AG09319 (cell line): ENCODE measurements around the gene FCN1.

Experiments used
- DNase-seq: peaks from one replicate; pipeline ENCODE4 v3.0.0-alpha.2; 2010; ENCODE audit warnings: low read depth; ENCODE audit errors: extremely low read depth
- TF ChIP-seq, protein P1 (sequence below): IDR thresholded peaks from 2 replicates; pipeline ENCODE4 v1.5.1; 2011; ENCODE audit warnings: low read depth, mild to moderate bottlenecking, inconsistent platforms, low read length, moderate library complexity

Gene FCN1

DNA sequence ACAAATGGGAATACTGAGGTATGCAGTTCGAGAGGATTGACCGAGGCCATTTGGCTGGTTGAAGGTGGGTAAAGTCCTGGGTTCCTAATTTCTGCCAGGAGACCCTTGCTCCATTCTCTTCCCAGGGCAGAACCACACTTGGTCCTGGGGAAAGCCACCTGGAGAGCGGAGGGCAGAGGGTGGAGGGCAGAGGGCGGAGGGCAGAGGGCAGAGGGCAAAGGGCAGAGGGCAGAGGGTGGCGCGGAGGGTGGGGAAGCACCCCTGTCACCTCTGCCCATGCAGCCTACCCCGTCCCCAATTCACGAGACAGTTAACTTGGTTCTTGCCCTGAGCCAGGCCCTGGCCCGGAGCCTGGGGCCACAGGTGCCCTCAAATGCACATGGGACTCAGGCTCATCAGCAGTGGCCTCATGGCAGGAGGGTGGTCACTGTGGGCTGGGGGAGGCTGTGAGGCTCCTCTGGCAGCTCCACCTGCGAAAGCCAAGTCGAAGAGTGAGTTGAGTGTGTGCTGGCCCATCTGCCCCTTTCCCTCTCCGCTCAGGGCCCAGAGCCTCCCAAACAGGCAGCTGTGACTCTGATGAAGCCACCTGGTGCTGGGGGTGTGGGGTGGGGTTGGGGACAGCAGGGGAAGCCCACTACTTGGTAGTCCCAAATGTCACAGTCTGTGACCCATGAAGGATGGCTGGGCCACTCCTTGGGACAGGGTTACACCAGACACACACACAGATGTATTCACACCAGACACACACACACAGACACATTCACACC lies 28.0 kb upstream of the FCN1 start:
- TF ChIP-seq, protein P1, sequence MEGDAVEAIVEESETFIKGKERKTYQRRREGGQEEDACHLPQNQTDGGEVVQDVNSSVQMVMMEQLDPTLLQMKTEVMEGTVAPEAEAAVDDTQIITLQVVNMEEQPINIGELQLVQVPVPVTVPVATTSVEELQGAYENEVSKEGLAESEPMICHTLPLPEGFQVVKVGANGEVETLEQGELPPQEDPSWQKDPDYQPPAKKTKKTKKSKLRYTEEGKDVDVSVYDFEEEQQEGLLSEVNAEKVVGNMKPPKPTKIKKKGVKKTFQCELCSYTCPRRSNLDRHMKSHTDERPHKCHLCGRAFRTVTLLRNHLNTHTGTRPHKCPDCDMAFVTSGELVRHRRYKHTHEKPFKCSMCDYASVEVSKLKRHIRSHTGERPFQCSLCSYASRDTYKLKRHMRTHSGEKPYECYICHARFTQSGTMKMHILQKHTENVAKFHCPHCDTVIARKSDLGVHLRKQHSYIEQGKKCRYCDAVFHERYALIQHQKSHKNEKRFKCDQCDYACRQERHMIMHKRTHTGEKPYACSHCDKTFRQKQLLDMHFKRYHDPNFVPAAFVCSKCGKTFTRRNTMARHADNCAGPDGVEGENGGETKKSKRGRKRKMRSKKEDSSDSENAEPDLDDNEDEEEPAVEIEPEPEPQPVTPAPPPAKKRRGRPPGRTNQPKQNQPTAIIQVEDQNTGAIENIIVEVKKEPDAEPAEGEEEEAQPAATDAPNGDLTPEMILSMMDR, result no peak

DNA sequence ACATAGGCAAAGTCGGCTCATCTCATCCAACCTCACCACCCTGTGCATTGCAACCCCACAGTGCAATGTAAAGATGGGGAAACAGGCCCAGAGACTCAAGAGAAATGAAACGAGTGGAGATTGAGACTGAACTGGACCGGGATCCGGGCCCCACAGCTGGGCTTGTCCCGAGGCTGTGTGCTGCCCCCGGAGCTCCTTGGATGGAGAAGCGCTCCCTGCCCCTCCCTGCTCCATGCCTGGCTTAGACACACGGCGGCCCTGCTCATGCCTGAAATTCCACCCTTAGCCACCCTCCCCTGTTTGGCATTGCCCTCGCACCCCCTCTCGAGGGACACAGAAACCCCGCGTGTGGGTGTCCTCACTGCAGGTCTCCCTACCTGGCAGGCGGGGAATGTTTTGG lies 27.2 kb upstream of the FCN1 start:
- TF ChIP-seq, protein P1, result no peak
- no peak for DNase-seq

More for the DNA sequence above, 28.0 kb upstream of the FCN1 start:
- DNase-seq, result no peak

DNA sequence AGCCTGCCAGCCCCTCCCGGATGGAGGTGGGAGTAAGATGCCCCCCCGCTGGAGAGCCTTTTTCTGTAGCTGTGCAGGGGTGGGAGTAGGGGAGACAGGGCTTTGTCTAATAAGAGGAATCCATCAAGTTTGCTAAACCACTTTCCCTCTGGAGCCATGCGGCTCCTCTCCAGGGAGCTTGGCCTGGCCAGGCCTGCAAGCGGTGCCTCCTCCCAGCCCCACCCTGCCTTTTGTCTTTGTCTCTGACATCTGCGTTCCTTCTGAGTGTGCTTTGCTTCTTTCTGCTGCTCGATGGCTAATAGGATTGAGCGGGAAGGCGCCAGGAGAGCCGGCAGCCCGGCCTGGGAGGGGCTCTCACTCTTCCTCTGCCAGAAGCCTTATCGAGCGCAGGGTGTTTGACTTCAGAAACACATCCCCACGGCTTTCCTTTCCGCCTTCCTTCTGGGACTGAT lies 26.7 kb upstream of the FCN1 start:
- TF ChIP-seq, protein P1, result no peak
- DNase-seq, result no peak

DNA sequence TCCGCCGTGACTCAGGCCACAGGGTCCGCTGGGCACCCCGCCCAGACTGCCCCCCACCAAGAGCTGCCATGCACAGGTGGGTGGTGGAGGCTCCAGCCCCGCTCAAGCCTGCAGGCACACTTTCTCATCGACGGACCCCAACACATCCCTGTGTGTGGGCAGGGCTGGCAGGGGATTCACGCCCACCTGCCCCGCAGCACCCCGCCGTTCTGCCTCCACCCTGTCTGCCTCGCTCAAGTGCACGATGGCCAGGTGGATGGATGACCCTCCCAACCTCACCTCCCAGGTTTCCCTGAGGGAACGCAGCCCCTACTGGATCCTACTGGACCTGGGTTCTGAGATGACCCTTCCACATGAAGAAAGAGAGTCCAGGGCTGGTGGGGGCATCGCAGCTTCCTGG lies 26.1 kb upstream of the FCN1 start:
- TF ChIP-seq, protein P1, result no peak
- no peak for DNase-seq

DNA sequence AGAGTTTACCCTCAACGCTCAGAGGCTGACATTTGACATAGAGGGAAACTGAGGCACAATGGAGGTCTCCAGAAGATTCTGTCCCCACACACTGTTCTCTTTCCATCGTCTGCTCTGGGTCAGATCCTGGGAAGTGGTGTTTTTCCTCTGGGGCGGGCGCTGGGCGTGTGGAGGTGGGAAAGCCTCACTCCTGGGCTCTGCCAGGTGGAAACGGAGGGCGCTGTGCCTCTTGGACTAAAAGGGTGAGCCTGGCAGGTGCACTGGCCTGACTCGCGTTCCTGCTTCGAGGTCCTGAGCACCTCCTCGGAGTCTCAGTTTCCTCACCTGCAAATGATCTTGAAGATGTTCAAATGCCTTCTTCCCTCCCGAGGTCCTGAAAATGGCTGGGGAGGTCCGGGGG lies 25.7 kb upstream of the FCN1 start:
- TF ChIP-seq, protein P1, result no peak
- no peak for DNase-seq

DNA sequence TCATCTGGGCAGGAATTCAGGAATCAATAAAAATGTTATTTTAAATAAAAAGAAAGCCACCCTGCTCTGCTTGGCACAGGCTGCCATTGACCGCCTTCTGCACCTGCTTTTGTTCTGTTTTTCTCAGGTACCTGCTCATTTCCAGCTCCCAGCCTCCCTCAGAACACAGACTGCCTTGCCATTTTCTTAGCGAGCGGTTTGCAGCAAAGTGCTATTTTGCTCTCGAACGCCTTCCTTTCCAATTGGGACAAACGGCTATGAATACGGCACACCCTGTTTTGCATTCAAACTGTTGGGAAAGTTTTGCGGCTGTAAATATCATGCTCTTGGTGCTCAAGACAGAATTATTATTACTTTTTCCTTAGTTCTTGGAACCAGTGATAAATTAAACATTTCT lies 25.1 kb upstream of the FCN1 start:
- TF ChIP-seq, protein P1, result no peak
- no peak for DNase-seq

DNA sequence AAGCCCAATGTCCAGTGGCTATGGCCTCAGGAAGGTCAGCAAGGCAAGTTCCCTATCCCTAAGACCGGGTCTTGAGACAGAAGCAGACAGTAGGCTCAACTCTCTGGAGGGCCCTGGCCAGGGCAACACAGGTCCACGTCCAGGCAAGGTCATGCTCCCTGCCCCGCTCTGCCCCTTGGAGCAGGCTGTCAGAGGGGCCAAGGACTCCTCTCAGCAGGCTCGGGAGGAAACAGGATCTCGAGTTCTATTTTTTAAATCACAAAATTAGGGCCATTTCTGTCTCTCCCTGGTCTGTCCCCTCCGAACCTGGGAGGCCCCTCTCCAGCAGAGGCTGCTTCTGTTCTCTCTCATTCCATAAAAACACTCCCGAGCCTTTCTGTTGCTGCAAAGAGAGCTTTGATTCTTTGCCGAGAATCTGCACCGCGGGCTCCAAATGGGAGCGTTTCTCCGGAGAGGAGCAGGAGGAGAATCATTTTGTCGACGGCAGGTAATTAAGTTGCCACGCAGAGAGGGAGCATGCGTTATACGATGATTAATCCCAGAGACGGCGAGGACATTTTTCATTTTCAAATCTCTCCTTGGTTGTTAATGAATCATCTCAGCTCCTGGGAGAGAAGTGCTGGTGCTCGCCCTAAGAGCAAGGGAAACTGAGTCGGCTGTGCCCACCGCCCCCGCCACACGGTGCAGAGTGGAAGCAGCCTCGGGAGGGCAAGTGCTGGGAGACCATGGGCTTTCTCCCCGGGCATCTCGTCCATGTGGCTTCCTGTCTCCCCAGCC lies 24.5 kb upstream of the FCN1 start:
- DNase-seq, result no peak
- TF ChIP-seq, protein P1, result no peak
